GM21786 (cell line): ENCODE results near the gene RNU4-1.
"Not testable (repeated sequence)": the region's sequence is repeated elsewhere in the genome, so short reads cannot be mapped to it uniquely, and the experiment has no call there.

ENCODE experiments used
- ATAC-seq: cut with Tn5 transposase; IDR thresholded peaks from one replicate; pipeline ENCODE4 v1.9.1; 2021; ENCODE audit not compliant: unreplicated experiment

The RNU4-1 gene

DNA sequence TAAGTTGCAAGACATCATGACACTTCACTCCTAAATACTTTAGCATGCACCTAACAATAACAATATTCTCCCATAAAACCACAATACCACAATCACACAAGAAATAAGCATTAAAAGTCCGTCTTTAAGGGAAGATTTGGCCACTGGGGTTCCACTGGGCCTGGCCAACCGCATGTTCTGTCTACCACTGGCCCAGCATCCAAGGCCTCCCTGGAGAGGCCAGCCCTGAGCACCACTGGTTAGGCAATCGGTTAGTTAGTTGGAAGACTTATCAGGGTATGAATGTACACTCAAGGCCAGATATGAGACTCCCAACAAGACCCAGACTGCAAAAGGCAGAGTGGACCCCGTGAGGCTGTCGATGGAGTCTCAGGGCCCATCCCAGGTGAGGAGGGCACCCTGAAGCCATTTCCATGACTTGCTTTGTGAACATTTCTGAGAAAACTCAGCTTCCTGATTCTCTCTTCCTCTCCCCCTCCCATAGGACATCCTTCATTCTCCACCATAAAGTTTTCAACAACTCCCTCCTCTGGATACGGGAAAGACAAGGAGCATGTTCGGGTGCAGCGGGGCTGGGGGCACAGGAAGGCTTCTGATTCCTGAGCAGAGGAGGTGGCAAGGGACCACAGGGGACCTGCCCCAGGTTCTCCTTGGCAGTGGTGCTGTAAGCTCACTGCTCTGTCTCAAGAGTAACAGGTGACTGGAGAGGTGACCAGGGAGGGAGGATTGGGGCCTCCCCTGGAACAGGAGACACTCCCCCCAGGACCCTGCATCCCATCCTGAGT lies 33.4 kb downstream of the RNU4-1 start:
- no peak for ATAC-seq

DNA sequence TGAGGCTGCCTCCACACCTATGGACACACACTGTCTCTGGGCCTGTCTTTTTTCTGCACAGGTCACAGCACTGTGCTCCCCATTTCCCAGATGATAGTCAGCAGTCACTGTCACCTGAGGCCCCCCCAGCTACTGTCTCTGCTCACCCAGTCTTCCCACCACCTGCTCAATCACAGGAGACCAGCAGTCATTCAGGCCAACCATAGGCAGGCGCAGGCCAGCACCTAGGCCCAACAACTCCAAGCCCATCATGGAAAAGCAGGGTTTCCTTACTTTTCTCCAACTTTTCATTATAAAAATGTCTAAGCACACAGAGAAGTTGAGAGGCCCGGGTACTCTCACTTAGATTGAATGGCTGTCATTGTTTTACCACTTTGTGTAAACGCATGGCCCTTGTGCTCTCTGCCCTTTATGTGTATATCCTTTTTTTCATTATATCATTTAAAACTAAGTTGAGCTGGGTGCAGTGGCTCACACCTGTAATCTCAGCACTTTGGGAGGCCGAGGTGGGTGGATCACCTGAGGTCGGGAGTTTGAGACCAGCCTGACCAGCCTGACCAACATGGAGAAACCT lies 34.6 kb downstream of the RNU4-1 start:
- ATAC-seq, result no peak

DNA sequence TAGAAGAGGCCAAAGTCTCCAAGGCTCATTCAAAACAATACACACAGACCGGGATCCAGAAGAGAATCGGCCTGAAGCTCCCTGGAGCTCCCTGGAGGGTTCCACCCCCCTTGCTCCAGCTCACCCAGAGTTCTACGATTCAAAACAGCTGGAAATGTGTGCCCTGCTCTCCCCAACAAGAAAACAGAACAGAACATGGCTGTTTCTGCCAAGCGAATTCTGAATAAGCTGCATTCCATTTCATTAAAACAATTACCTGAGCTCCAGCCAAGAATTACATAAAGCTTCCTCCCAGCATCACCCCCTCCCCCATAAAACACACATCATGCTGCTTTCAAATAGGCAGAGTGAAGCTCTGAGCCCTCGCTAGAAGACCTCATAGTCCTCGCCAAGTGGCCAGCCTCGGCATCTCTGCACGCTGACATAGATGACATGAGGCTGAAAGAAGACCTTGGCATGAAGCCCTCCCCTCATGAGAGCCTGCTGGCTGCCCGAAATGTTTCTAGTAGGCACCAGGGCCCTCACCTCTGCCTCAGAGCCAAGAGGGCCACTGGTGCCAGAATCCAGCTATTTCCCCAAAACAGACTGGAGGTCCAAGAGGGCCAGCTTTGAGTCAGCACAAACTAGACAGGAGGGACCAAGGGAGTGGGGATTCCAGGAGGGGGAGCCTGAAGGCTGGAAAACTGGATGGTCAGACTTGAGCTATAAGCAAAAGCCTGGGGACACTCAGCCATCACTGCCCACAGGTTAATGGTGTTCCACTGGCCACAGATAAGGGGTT lies 35.8 kb downstream of the RNU4-1 start:
- ATAC-seq, result no peak

DNA sequence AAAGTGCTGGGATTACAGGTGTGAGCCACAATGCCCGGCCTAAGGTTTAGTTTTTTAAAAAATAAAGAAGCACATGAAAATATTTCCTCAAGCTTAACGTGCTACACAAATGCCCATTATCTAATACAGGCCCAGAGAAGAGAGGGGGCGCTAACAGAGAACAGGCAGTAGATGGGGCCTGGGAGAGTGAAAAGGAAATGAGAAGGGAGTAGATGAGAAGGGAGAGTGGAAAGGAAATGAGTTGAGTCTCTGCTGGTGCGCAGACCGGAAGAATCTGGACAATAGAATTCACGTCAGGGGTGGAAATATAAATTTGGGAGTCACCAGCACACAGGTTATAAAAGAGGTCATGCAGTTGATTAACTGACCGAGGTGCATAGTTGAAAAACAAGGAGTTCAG lies 38.2 kb downstream of the RNU4-1 start:
- ATAC-seq, result no peak

DNA sequence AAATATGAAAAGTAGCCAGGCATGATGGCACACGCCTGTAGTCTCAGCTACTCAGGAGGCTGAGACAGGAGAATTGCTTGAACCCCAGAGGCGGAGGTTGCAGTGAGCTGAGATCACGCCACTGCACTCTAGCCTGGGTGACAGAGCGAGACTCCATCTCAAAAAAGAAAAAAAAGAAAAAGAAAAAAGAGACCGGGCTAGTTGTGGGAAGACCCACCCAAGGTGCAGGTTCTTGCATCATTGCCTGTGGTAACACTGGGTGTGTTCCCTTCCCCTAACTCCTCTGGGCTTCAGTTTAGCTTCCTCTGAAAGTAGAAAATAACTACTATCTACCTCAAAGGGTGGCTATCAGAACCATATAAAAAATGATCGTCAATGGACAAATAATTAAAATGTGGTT lies 39.7 kb downstream of the RNU4-1 start:
- ATAC-seq, result peak; percentile 44

DNA sequence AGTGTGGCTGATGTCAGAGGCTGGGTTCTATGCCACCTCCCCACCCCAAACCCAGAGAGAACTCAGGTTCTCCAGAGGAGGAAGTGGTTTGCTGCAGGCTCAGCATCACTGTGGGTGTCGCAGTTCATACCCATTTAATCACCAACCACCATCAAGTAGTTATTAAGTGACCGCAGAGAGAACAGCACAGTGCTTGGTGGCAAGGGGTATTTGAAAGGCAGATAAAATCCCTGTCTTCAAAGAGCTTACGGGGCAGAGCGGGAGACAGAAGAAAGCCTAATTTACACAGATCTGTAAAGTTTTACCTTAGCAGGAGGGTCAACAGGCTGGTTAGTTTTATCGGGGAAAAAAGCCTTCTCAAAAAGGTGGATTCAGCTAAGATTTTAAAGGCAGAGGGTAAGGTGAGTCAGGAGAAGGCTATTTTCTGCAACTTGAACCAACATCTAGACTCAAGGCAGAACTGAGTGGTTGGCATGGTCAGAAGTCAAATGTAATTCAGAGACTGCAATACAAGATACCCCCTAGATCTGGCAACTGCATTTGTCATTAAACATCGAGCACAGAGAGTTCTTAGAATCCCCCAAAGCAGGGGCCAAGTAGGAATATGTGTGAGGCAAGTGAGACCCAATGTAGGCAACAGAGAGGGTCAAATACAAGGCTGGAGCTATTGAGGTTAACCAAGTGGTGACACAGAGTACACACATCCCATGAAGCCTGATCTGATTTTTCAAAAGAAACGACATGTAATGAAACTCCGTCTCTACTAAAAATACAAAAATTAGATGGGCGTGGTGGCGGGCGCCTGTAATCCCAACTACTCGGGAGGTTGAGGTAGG lies 40.7 kb downstream of the RNU4-1 start:
- ATAC-seq, result peak; percentile 46

DNA sequence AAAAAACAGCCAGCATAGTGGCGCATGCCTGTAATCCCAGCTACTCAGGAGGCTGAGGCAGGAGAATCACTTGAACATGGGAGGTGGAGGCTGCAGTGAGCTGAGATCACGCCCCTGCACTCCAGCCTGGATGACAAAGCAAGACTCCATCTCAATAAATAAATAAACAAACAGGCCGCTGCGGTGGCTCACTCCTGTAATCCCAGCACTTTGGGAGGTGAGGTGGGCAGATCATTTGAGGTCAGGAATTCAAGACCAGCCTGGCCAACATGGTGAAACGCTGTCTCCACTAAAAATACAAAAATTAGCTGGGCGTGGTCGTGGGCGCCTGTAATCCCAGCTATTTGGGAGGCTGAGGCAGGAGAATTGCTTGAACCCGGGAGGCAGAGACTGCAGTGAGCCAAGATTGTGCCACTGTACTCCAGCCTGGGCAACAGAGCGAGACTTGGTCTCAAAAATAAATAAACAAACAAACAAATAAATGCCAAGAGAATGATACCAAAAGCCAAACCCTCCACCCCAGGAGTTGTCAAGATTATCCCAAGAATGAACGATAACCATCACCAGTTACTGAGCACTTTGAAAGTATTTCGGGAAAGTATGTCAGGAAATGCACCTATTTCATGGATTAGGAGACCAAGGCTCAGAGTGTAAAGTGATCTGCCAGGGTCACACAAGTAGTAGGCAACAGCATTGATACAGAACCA lies 41.5 kb downstream of the RNU4-1 start:
- not testable (repeated sequence) for ATAC-seq

DNA sequence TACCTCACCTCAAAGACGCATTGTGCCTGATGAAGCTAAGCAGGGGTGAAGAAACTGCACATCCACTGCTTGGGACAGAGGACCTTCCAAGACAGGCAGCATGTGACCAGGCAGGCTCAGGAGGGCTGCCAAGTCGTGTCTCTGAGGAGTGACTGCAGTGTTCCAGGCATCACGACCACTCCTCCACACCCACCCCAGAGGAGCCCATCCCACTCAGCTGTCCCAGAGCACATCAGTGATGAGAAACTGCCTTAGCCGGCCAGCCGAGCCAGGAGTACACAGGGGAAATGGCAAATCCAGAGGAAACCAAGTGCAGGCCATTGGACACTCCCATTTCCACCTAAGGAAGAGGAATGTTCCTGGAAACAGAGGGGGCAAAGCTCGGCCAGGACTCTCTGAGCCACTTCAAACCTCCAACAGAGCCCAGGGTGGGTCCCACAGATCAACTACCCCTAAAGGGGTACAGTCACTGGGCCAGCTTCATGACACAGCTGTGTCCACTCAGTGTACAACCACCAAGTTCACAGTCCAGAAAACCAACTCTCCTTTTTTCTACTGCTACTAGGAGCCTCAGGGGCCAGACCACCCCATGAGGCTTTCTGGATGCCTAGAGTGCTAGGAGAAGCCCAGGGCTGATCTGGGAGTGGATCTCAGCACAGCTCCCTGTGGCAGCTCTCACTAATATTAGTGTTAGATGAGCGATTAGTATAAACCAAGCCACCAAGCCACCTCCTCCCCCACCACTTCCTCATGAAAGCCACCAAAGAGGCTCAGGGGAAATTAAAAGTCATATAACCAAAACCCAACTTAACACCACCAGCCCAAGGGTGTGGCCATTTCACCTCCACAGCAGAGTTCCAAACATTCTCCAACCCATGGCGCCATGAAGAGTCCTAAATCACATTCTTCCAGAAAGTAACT lies 42.9 kb downstream of the RNU4-1 start:
- no peak for ATAC-seq

DNA sequence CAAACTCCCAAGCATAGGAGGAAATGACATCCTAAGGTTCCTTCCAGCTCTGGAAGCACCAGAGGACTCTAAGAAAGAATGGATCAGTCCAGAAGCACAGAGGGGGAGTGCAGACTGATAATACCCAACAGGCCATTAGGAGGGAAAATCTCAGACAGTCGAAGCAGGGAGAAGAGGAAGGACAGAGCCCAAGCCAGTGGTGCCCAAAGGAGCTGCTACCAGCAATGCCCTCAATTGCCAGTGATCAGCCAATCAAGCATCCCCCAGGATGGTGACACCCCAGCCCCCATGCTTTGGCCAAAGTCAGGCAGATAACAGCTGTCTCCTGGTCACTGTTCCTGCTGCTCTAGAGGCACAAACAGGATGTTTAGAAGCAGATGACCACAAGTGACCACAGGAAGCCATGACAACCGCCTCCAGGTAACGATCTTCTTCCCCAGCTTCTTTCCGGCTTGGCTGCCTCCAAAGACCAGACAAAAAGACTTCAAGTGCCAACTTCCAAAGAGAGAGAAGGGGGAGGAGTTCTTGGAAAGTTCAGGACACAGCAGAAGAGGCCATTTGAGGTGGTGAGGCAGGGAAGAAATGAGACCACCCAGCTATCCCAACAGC lies 43.7 kb downstream of the RNU4-1 start:
- ATAC-seq, result no peak

DNA sequence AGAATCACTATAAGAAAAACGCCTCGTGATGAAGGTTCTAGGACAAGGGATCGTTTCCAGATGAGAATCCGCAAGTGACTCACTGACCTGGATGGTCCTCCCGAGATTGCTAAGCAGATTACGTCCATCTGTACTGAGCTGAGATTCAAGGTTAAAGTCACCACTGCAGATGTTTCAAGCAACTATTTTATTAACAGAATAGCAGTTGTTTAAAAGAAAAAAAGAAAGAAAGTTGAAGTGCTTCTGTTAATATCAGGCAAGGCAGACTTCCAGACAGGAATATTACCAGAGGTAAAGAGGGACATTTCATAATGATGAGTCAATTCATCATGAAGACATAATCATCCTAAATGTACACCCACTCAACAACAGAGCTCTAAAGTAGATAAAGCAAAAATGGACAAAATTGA lies 45.4 kb downstream of the RNU4-1 start:
- ATAC-seq, result no peak

DNA sequence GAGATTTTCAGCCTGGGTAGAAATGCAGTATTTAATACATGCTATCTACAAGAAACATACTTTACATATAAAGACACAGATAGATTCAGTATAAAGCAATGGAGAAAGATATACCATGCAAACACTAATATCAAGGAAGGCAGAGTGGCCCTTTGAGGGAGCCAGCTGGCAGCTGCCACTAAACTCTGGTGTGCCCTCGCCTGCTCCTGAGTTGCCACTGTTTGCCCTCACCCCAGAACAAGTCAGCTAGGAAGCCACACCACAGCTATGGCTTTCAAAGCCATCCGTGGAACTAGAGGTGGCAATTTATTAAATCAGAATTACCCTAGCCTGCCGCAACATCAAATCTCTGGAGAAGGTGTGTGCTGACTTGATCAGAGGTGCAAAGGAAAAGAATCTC lies 45.9 kb downstream of the RNU4-1 start:
- no peak for ATAC-seq

DNA sequence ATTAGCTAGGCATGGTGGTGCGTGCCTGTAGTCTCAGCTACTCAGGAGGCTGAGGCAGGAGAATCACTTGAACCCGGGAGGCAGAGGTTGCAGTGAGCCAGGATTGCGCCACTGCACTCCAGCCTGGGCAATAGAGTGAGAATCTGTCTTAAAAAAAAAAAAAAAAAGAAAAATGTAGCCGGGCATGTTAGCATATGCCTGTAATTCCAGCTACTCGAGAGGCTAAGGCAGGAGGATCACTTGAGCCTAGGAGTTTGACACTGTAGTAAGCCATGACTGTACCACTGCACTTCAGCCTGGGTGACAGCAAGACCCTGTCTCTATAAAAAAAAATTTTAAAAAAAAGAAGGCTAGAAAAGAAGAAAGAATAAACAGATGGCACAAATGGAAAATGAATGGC lies 46.3 kb downstream of the RNU4-1 start:
- not testable (repeated sequence) for ATAC-seq
